ENCODE results near the gene CIITA.
"Not testable (repeated sequence)": the region's sequence is repeated elsewhere in the genome, so short reads cannot be mapped to it uniquely, and the experiment has no call there.

The CIITA gene

DNA sequence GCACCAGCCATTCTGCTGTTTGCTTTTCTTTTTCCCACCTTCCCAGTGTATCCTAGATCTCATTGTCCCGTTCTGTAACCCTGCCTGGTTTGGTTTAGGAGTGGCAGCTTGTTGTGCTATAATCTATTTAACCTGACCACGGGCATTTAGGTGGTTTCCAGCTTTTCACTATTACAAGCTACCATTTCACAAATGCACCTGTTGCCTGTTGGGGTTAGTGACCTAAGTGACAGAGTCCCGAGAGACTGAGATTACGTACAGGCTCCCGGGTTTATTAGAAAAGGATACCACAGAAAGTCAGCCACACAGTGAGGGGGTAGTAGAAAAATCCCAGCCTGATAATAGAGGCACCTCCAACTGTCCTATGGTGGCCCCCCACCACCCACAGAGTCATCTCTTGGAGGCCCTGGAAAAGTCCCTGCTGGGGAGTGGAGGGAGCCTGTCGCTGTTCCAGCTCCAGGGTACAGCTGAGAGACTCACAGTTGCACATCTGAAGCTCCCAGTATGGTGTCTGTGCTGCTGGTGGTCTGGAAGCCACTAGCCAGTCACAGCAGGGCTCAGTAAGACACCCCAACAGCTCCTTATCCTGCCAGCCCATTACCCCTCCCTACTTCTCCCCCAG is 88.5 kb downstream of the CIITA start:
- TF ChIP-seq, protein P1, sequence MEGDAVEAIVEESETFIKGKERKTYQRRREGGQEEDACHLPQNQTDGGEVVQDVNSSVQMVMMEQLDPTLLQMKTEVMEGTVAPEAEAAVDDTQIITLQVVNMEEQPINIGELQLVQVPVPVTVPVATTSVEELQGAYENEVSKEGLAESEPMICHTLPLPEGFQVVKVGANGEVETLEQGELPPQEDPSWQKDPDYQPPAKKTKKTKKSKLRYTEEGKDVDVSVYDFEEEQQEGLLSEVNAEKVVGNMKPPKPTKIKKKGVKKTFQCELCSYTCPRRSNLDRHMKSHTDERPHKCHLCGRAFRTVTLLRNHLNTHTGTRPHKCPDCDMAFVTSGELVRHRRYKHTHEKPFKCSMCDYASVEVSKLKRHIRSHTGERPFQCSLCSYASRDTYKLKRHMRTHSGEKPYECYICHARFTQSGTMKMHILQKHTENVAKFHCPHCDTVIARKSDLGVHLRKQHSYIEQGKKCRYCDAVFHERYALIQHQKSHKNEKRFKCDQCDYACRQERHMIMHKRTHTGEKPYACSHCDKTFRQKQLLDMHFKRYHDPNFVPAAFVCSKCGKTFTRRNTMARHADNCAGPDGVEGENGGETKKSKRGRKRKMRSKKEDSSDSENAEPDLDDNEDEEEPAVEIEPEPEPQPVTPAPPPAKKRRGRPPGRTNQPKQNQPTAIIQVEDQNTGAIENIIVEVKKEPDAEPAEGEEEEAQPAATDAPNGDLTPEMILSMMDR (IDR thresholded peaks at IDR 0.05; ENCODE audit: control insufficient read depth, extremely low read depth, insufficient read depth), result no peak
- no peak overlapping the region for H3K4me3 ChIP-seq (ENCODE audit: low read depth, low read length)
- no peak for DNase-seq (ENCODE audit: low read depth)

DNA sequence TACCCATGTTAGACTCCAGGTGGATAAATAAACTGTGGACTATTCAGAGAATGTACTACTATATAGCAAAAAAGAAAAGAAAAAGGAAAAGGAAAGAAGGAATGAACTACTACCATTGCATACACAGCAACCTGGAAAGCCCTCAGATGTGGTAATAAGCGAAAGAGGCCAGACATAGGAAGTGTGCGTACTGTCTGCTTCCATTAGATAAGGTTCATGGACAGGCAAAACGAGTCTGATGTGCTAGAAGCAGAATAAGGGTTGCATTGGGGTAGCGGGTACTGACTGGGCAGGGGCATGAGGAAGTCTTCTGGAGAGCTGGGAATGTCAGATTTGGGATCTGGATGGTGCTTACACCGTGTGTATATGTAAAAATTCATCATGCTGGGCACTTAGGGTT is 89.1 kb downstream of the CIITA start:
- no peak for DNase-seq (ENCODE audit: low read depth)
- TF ChIP-seq, protein P1 (IDR thresholded peaks at IDR 0.05; ENCODE audit: control insufficient read depth, extremely low read depth, insufficient read depth), result no peak
- H3K4me3 ChIP-seq (ENCODE audit: low read depth, low read length), result no peak overlapping the region

DNA sequence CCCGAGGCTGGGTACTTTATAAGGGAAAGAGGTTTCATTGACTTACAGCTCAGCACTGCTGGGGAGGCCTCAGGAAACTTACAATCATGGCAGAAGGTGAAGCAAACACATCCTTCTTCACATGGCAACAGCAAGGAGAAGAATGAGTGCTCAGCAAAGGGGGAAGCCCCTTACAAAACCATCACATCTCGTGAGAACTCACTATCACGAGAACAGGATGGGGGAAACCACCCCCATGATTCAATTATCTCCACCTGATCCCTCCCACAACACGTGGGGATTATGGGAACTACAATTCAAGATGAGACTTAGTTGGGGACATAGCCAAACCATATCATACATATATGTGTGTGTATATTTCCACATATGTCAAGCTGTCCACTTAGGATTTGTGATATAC is 89.6 kb downstream of the CIITA start:
- DNase-seq (ENCODE audit: low read depth); H3K4me3 ChIP-seq (ENCODE audit: low read depth, low read length): not testable (repeated sequence)

DNA sequence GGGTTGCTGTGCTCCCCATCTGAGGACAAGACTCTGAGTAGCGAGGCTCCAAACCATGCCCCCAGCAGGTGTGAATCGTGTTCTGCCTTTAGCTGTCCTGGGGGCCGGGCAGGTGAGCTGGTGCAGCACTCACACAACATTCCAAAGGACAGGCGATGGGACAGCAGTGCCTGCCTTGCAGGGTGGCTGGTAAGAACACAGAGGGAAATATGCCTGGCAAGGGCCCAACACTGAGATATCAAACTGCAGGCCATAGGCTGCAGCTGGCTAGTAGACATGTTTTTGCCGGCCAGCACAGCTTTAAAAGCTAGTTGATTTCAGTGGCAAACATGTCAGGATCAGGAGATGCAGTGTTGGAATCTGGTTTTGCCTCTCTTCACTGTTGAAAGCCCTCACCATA is 91.0 kb downstream of the CIITA start:
- TF ChIP-seq, protein P1 (IDR thresholded peaks at IDR 0.05; ENCODE audit: control insufficient read depth, extremely low read depth, insufficient read depth), result no peak
- no peak for DNase-seq (ENCODE audit: low read depth)
- H3K4me3 ChIP-seq (ENCODE audit: low read depth, low read length), result no peak overlapping the region

DNA sequence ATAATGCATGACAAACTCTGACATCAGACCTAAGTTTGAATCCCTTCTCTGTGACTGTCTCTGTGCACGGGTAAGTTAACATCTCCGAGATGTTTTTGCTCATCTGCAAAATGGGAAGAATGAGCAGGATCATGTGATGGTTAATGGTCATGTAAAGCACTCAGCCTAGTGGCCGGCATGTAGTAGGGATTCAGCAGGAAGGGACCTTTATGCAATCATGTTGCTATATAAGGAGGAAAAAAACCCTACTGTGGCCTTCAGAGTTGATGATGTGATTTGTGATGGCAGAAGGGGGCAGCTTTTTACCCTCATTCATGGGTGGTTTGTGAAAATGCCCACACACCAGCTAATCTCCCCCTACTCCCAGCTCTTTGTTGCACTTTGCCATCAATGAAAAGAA is 91.5 kb downstream of the CIITA start:
- no peak overlapping the region for H3K4me3 ChIP-seq (ENCODE audit: low read depth, low read length)
- no peak for DNase-seq (ENCODE audit: low read depth)
- TF ChIP-seq, protein P1 (IDR thresholded peaks at IDR 0.05; ENCODE audit: control insufficient read depth, extremely low read depth, insufficient read depth), result no peak

DNA sequence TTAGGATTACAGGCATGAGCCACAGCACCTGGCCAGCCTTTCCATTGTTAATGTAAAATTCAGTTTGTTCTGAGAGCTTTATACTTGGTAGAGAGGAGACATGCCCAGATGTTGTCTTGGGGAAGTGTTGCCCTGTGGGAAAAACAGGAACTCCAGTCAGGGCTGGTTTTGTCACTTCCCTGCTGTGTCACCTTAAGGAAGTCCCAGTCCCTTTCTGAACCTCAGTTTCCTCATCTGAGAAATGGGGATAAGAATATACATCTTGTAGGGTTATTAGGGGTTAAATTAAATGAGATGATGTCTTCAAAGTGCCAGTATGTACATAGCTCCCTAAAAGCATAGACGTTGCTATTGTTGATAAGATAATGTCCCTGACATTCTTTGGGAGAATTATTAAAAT is 92.6 kb downstream of the CIITA start:
- DNase-seq (ENCODE audit: low read depth), result no peak
- H3K4me3 ChIP-seq (ENCODE audit: low read depth, low read length), result no peak overlapping the region
- TF ChIP-seq, protein P1 (IDR thresholded peaks at IDR 0.05; ENCODE audit: control insufficient read depth, extremely low read depth, insufficient read depth), result no peak

DNA sequence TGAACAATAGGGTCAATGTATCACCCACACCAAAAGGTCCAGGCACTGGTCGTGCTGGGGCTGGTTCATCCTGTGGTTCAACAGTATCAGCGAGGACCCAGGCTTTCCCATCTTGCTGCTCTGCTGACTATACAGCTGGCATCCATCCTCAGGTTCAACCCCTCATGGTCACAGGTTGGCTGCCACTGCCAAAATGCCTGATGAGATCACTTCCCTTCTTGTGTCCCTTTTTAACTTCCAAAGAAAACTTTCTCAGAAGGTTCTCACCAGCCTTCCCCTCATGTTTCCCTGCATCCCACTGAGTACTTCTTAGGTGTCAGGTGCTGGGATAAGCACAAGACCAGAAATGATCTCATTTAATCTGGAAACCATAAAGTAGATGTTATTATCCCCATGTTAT is 93.1 kb downstream of the CIITA start:
- DNase-seq (ENCODE audit: low read depth), result no peak
- H3K4me3 ChIP-seq (ENCODE audit: low read depth, low read length), result no peak overlapping the region
- TF ChIP-seq, protein P1 (IDR thresholded peaks at IDR 0.05; ENCODE audit: control insufficient read depth, extremely low read depth, insufficient read depth), result no peak
